ENCODE data around the gene COQ2. TPM values are rescaled to one million over a fixed set of nuclear protein-coding genes. Genes with fewer than 3 reads are reported as not detected.

The COQ2 gene
- polyA plus RNA-seq, 1 of the 3 experiments (the other 2 are of a cell fraction): 14.8 TPM

GRCh38 chr4:83263106-83263505 is 21.5 kb downstream of the COQ2 start (continued):
- TF ChIP-seq CTCF (IDR thresholded peaks at IDR 0.05) (no peak), RCOR1 (IDR thresholded peaks at IDR 0.05; ENCODE audit: low read length) (no peak)

GRCh38 chr4:83262682-83263081 is 21.9 kb downstream of the COQ2 start:
- no peak overlapping the region for H3K27ac ChIP-seq (ENCODE audit: low read depth in 2 of 2, low read length in 1 of 2)
- no peak overlapping the region for H3K9ac ChIP-seq
- no peaks in the 10 kb centered on the region for H3K79me2 ChIP-seq (ENCODE audit: insufficient read depth)
- H3K4me3 ChIP-seq (ENCODE audit: low read depth in 2 of 2, low read length in 1 of 2): no peak overlapping the region
- DNase-seq: no peak
- H3K36me3 ChIP-seq (replicated peaks in 1 of 2; ENCODE audit: control insufficient read depth in 1 of 2, insufficient read depth in 2 of 2, low read length in 1 of 2): peaks cover 2 to 21% of the 10 kb centered on the region in 2 experiments
- H3K9me2 ChIP-seq: no peaks in the 10 kb centered on the region
- H3F3A ChIP-seq (replicated peaks; ENCODE audit: insufficient read depth): peaks cover 12% of the 10 kb centered on the region
- H3K9me3 ChIP-seq: no peaks in the 10 kb centered on the region
- 95% methylated on average over 2 of the region's 2 CpGs for WGBS (ENCODE audit: low lambda C conversion rate)
- ChIA-PET CTCF (interaction anchor here (1.0 to 4.2 kb wide), 5 partner anchors 11 to 411 kb away, joined by 3 to 27 read pairs (median 10); no protein-coding TSS in a partner anchor), POLR2A (no interaction called here)
- H3K4me1 ChIP-seq (ENCODE audit: control insufficient read depth in 1 of 2, insufficient read depth in 2 of 2, low read depth in 1 of 2, low read length in 1 of 2): peaks cover 0 to 4% of the 10 kb centered on the region in 2 experiments; a peak in 1 of 4 replicates
- H3K27me3 ChIP-seq (ENCODE audit: insufficient read depth): no peaks in the 10 kb centered on the region
- no peak overlapping the region for H2AFZ ChIP-seq (ENCODE audit: low read depth)
- no peaks in the 10 kb centered on the region for H4K20me1 ChIP-seq (ENCODE audit: insufficient read depth)
- TF ChIP-seq RAD21 (IDR thresholded peaks at IDR 0.05; ENCODE audit: low read length) (no peak), RCOR1 (IDR thresholded peaks at IDR 0.05; ENCODE audit: low read length) (no peak), FOSL2 (IDR thresholded peaks at IDR 0.05; ENCODE audit: borderline replicate concordance, low read depth) (no peak), ZBTB33 (IDR thresholded peaks at IDR 0.05; ENCODE audit: borderline replicate concordance, low read depth) (no peak), MEF2A (IDR thresholded peaks at IDR 0.05; ENCODE audit: borderline replicate concordance, low read depth) (no peak), MXI1 (IDR thresholded peaks at IDR 0.05; ENCODE audit: low read depth, low read length) (no peak), POLR2AphosphoS5 (IDR thresholded peaks at IDR 0.05; ENCODE audit: low read depth, low read length) (no peak)
- no peak overlapping the region for H3K4me2 ChIP-seq

- peaks cover 0 to 4% of the 10 kb centered on the region in 2 experiments; a peak in 1 of 4 replicates for H3K4me1 ChIP-seq (ENCODE audit: control insufficient read depth in 1 of 2, insufficient read depth in 2 of 2, low read depth in 1 of 2, low read length in 1 of 2)
- H3K36me3 ChIP-seq (replicated peaks in 1 of 2; ENCODE audit: control insufficient read depth in 1 of 2, insufficient read depth in 2 of 2, low read length in 1 of 2): peaks cover 2 to 18% of the 10 kb centered on the region in 2 experiments
- H2AFZ ChIP-seq (ENCODE audit: low read depth): no peak overlapping the region
- H3K9ac ChIP-seq: no peak overlapping the region
- peaks cover 17% of the 10 kb centered on the region for H3F3A ChIP-seq (replicated peaks; ENCODE audit: insufficient read depth)
- no peaks in the 10 kb centered on the region for H3K27me3 ChIP-seq (ENCODE audit: insufficient read depth)
- WGBS (ENCODE audit: low lambda C conversion rate): 85% methylated on average over 5 of the region's 5 CpGs
- POLR2A ChIA-PET: no interaction called here
- H3K27ac ChIP-seq (ENCODE audit: low read depth in 2 of 2, low read length in 1 of 2): no peak overlapping the region
- no peaks in the 10 kb centered on the region for H3K9me3 ChIP-seq
- no peaks in the 10 kb centered on the region for H3K9me2 ChIP-seq
- DNase-seq: no peak
- H4K20me1 ChIP-seq (ENCODE audit: insufficient read depth): no peaks in the 10 kb centered on the region
- no peak overlapping the region for H3K4me3 ChIP-seq (ENCODE audit: low read depth in 2 of 2, low read length in 1 of 2)
- CTCF ChIA-PET: interaction anchor here (1.0 to 4.2 kb wide), 6 partner anchors 10 to 191 kb away, joined by 3 to 27 read pairs (median 12); partner anchors contain the start of gene COQ2
- no peak overlapping the region for H3K4me2 ChIP-seq
- TF ChIP-seq RCOR1 (IDR thresholded peaks at IDR 0.05; ENCODE audit: low read length): no peak
- no peak for TF ChIP-seq FOXM1 (IDR thresholded peaks at IDR 0.05; ENCODE audit: low read depth)
- no peak for TF ChIP-seq FOSL2 (IDR thresholded peaks at IDR 0.05; ENCODE audit: borderline replicate concordance, low read depth)
- no peak for TF ChIP-seq MXI1 (IDR thresholded peaks at IDR 0.05; ENCODE audit: low read depth, low read length)
- no peak for TF ChIP-seq GATA2 (CRISPR knock-in tag; IDR thresholded peaks at IDR 0.05)
- no peak for TF ChIP-seq ELF1 (IDR thresholded peaks at IDR 0.05)
- TF ChIP-seq USF1 (IDR thresholded peaks at IDR 0.05; ENCODE audit: borderline replicate concordance, low read depth): no peak
- no peak for TF ChIP-seq TAF1 (IDR thresholded peaks at IDR 0.05; ENCODE audit: borderline replicate concordance, low read depth, low read length)
- no peak for TF ChIP-seq SIN3A (IDR thresholded peaks at IDR 0.05; ENCODE audit: borderline replicate concordance, low read depth, low read length)
- TF ChIP-seq RXRA (IDR thresholded peaks at IDR 0.05; ENCODE audit: borderline replicate concordance, low read depth): no peak
- no peak for TF ChIP-seq CHD2 (IDR thresholded peaks at IDR 0.05; ENCODE audit: low read length, partially characterized antibody)
- no peak for TF ChIP-seq RAD21 (IDR thresholded peaks at IDR 0.05; ENCODE audit: low read length)
- H3K79me2 ChIP-seq (ENCODE audit: insufficient read depth): no peaks in the 10 kb centered on the region
Measured at GRCh38 chr4:83261307-83261706, 23.3 kb downstream of the COQ2 start.

Measured in SK-N-SH (cell line).